Panc1 (cell line): ENCODE data around the gene IGSF10. TPM values are rescaled to one million over a fixed set of nuclear protein-coding genes. Genes with fewer than 3 reads are reported as not detected.

Experiments used
- ATAC-seq: fragments of 200-7000 bp; cut with Tn5 transposase; 2 replicates; pipeline ENCODE4 v1.9.1; 2020; ENCODE audit warnings: mild to moderate bottlenecking, moderate library complexity
- BruUV-seq: library from RNA; stranded (reverse); fragments of 400-500 nt; replicated peaks from 2 replicates; lab custom pipeline; 2021; lab: Mats Ljungman, UMichigan
- CTCF ChIA-PET: fragments of 300-600 bp; sonication (Branson Sonifier 250); formaldehyde crosslinking; loops from one replicate; lab custom pipeline; 2022; ENCODE audit warnings: antibody characterized with exemption; lab: Charles Lee
- POLR2A ChIA-PET: fragments of 300-600 bp; sonication (Branson Sonifier 250); formaldehyde crosslinking; loops from one replicate; lab custom pipeline; 2022; ENCODE audit warnings: antibody characterized with exemption; lab: Charles Lee
- DNase-seq: peaks from one replicate; pipeline ENCODE4 v3.0.0-alpha.2; 2010; ENCODE audit warnings: low read depth, low spot score
- H3K27ac ChIP-seq: 2 replicates; pipeline ENCODE4 v1.5.1; 2011; ENCODE audit warnings: mild to moderate bottlenecking, low read length, inconsistent platforms
- H3K27me3 ChIP-seq: fragments of 200-500 bp; sonication (Bioruptor generic); 2 replicates; pipeline ENCODE4 v1.6.0; 2014; ENCODE audit warnings: low read length, inconsistent platforms; ENCODE audit not compliant: control insufficient read depth, insufficient read depth
- H3K36me3 ChIP-seq: fragments of 200-500 bp; sonication (Bioruptor generic); 2 replicates; pipeline ENCODE4 v1.5.1; 2014; ENCODE audit warnings: inconsistent platforms, mild to moderate bottlenecking, low read length, moderate library complexity; ENCODE audit not compliant: control insufficient read depth, insufficient read depth
- H3K4me1 ChIP-seq: 2 replicates; pipeline ENCODE4 v1.5.1; 2011; ENCODE audit warnings: inconsistent platforms, mild to moderate bottlenecking, low read length, moderate library complexity; ENCODE audit not compliant: control insufficient read depth, insufficient read depth
- H3K4me3 ChIP-seq, 2 experiments: 2 replicates each; pipeline ENCODE4 v1.5.1; 2011 to 2012; ENCODE audit warnings: low read depth in 2 of 2, low read length in 2 of 2, mild to moderate bottlenecking in 2 of 2, inconsistent platforms in 1 of 2, moderate library complexity in 1 of 2
- H3K9me3 ChIP-seq: fragments of 200-500 bp; sonication (Bioruptor generic); 2 replicates; pipeline ENCODE4 v1.5.1; 2014; ENCODE audit warnings: low read depth, mild to moderate bottlenecking, inconsistent platforms, low read length, moderate library complexity; ENCODE audit not compliant: control insufficient read depth, insufficient read depth
- CTCF ChIP-seq: fragments of 450-650 bp; IDR thresholded peaks from 2 replicates; pipeline ENCODE4 v1.5.1; 2017; ENCODE audit warnings: mild to moderate bottlenecking
- POLR2AphosphoS5 ChIP-seq: IDR thresholded peaks from 2 replicates; pipeline ENCODE4 v1.6.1; 2012; ENCODE audit warnings: mild to moderate bottlenecking, low read depth, low read length, moderate library complexity
- REST ChIP-seq, 2 experiments: IDR thresholded peaks; 2 replicates each; pipeline ENCODE4 v1.6.1; 2011 to 2012; ENCODE audit warnings: low read depth in 2 of 2, control low read depth in 1 of 2, low read length in 1 of 2, mild to moderate bottlenecking in 1 of 2, moderate library complexity in 1 of 2; ENCODE audit not compliant: insufficient read depth in 1 of 2
- SIN3A ChIP-seq: IDR thresholded peaks from 2 replicates; pipeline ENCODE4 v1.6.1; 2012; ENCODE audit warnings: low read depth, mild to moderate bottlenecking, low read length, moderate library complexity, borderline replicate concordance; ENCODE audit not compliant: insufficient read depth
- TCF7L2 ChIP-seq: IDR thresholded peaks from 2 replicates; pipeline ENCODE4 v1.6.1; 2011; ENCODE audit warnings: mild to moderate bottlenecking, low read depth, low read length, inconsistent platforms
- in situ Hi-C: cut with HindIII; loops from 2 replicates; pipeline ENCODE4 v1.10.0; 2016; ENCODE audit warnings: low sequenced_read_pairs, low pct_unique_long_range_greater_than_20kb
- intact Hi-C: fragments of 100-400 bp; cut with micrococcal nuclease; formaldehyde crosslinking; loops from one replicate; pipeline ENCODE4 v1.10.0; 2022; ENCODE audit not compliant: unreplicated experiment
- total RNA-seq: library from RNA; stranded (reverse); gene quantifications from one replicate; pipeline ENCODE4 v1.2.1, GENCODE V29; 2021; ENCODE audit not compliant: unreplicated experiment

The IGSF10 gene
- total RNA-seq, 1 experiment from 2014 or later: 0.10 TPM

GRCh38 chr3:151456065-151456464 is 4.8 kb downstream of the IGSF10 start:
- BruUV-seq: no TSS peak
- intact Hi-C loops: no loop called here
- no peaks in the 10 kb centered on the region for H3K36me3 ChIP-seq
- H3K9me3 ChIP-seq: no peaks in the 10 kb centered on the region
- in situ Hi-C loops: no loop called here
- ATAC-seq: no peak
- ChIA-PET CTCF (no interaction called here), POLR2A (interaction anchor here (0.5 kb wide), 1 partner anchor 441 kb away, joined by 4 read pairs; no protein-coding TSS in a partner anchor)
- no peak overlapping the region for H3K4me3 ChIP-seq
- peaks cover 19% of the 10 kb centered on the region for H3K27me3 ChIP-seq
- no peak for TF ChIP-seq SIN3A
- no peak for TF ChIP-seq POLR2AphosphoS5
- no peak for TF ChIP-seq REST (IDR thresholded peaks at IDR 0.05; ENCODE audit: insufficient read depth in 1 of 2, low read depth in 2 of 2, low read length in 1 of 2)
- no peak for TF ChIP-seq TCF7L2
- TF ChIP-seq CTCF: no peak
- H3K4me1 ChIP-seq: no peaks in the 10 kb centered on the region
- no peak for DNase-seq
- H3K27ac ChIP-seq: no peak overlapping the region

- intact Hi-C loops: no loop called here
These were observed 8.0 kb downstream of the IGSF10 start for GRCh38 chr3:151452841-151453240.

More at GRCh38 chr3:151452841-151453240, 8.0 kb downstream of the IGSF10 start:
- DNase-seq: no peak
- in situ Hi-C loops: no loop called here
- Histone ChIP-seq H3K4me1 (no peaks in the 10 kb centered on the region), H3K36me3 (no peaks in the 10 kb centered on the region), H3K27ac (no peak overlapping the region), H3K9me3 (no peaks in the 10 kb centered on the region; the same call in 1 of the 2 replicates), H3K27me3 (peaks cover 2% of the 10 kb centered on the region), H3K4me3 (no peak overlapping the region)
- no peak for TF ChIP-seq SIN3A
- TF ChIP-seq CTCF: no peak
- TF ChIP-seq REST (IDR thresholded peaks at IDR 0.05; ENCODE audit: insufficient read depth in 1 of 2, low read depth in 2 of 2, low read length in 1 of 2): no peak
- TF ChIP-seq POLR2AphosphoS5: no peak
- TF ChIP-seq TCF7L2: no peak
- ATAC-seq: no peak
- CTCF ChIA-PET: no interaction called here
- POLR2A ChIA-PET: no interaction called here
- BruUV-seq: no TSS peak
